Measurements from ENCODE around the gene DRAXIN.

DNA sequence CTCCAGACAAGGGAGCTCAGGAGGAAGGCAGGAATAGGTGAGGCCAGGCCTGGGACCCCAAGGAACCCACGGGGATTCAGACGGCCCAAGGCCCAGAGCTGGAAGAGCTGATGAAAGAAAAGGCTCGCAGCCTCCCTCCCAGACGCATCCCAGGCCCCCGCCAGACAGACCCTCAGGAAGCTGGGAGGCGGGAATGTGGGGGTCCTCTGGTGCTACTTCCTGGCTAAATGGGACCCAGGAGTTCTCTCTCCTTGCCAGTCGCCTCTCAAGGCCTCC is 37.7 kb upstream of the DRAXIN start:
- TF ChIP-seq, protein P1, sequence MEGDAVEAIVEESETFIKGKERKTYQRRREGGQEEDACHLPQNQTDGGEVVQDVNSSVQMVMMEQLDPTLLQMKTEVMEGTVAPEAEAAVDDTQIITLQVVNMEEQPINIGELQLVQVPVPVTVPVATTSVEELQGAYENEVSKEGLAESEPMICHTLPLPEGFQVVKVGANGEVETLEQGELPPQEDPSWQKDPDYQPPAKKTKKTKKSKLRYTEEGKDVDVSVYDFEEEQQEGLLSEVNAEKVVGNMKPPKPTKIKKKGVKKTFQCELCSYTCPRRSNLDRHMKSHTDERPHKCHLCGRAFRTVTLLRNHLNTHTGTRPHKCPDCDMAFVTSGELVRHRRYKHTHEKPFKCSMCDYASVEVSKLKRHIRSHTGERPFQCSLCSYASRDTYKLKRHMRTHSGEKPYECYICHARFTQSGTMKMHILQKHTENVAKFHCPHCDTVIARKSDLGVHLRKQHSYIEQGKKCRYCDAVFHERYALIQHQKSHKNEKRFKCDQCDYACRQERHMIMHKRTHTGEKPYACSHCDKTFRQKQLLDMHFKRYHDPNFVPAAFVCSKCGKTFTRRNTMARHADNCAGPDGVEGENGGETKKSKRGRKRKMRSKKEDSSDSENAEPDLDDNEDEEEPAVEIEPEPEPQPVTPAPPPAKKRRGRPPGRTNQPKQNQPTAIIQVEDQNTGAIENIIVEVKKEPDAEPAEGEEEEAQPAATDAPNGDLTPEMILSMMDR (IDR thresholded peaks at IDR 0.05), result no peak
- no peak for TF ChIP-seq POLR2AphosphoS5 (IDR thresholded peaks at IDR 0.05)
